HL-60 (cell line): ENCODE measurements around the gene TBC1D4.

Experiments used
- DNase-seq, 2 experiments: peaks; one replicate each; pipeline ENCODE4 v3.0.0-alpha.2; 2010 to 2020; ENCODE audit warnings: low read depth in 1 of 2, low spot score in 1 of 2
- H3K27ac ChIP-seq: fragments of 250-450 bp; sonication (Bioruptor Pico); replicated peaks from 2 replicates; pipeline ENCODE4 v1.5.1; 2020; ENCODE audit warnings: mild to moderate bottlenecking, moderate library complexity
- H3K27me3 ChIP-seq: fragments of 250-450 bp; sonication (Bioruptor Pico); 2 replicates; pipeline ENCODE4 v1.5.1; 2021; ENCODE audit warnings: mild to moderate bottlenecking, moderate library complexity; ENCODE audit not compliant: insufficient read depth, poor library complexity, severe bottlenecking
- H3K4me3 ChIP-seq: replicated peaks from 2 replicates; pipeline ENCODE4 v1.5.1; 2011; ENCODE audit warnings: mild to moderate bottlenecking, control low read depth, low read length; ENCODE audit not compliant: insufficient read depth
- GABPA ChIP-seq: IDR thresholded peaks from 2 replicates; pipeline ENCODE4 v1.6.1; 2012; ENCODE audit warnings: low read depth
- POLR2AphosphoS5 ChIP-seq: IDR thresholded peaks from 2 replicates; pipeline ENCODE4 v1.6.1; 2012; ENCODE audit warnings: low read depth
- SPI1 ChIP-seq: IDR thresholded peaks from 2 replicates; pipeline ENCODE4 v1.6.1; 2012; ENCODE audit warnings: low read depth, mild to moderate bottlenecking, borderline replicate concordance
- TF ChIP-seq, protein P1 (sequence below): IDR thresholded peaks from one replicate; pipeline ENCODE4 v1.5.1; 2011; ENCODE audit warnings: low read length, control low read depth, inconsistent platforms; ENCODE audit not compliant: insufficient read depth
- TF ChIP-seq, protein P2 (sequence below): IDR thresholded peaks from 2 replicates; pipeline ENCODE4 v1.6.1; 2012; ENCODE audit warnings: low read depth; ENCODE audit not compliant: insufficient replicate concordance

Gene TBC1D4

DNA sequence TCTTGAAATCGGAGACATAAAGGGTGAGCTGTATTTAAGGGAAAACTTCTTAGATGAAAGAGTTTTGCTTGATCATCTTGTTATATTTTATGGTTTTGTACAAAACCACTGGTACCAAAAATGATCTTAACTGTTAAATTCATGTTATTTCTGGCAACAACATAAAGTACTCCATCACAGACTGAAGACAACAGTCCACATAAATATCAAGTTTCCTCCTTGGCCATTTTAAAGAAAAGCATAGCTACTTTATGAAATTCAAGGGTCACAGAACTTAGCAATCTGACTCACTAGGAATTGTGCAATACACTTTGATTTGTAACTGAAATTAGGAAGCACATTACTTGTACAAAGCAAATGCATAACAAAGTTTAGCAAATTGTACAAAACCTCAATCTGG lies 66.3 kb downstream of the TBC1D4 start:
- Histone ChIP-seq H3K27ac (no peak overlapping the region), H3K27me3 (no peaks in the 10 kb centered on the region), H3K4me3 (no peak overlapping the region)
- peak in 1 of 2 experiments; percentile 33 for DNase-seq
- TF ChIP-seq POLR2AphosphoS5 (no peak), SPI1 (no peak), GABPA (no peak)
- TF ChIP-seq, protein P1, sequence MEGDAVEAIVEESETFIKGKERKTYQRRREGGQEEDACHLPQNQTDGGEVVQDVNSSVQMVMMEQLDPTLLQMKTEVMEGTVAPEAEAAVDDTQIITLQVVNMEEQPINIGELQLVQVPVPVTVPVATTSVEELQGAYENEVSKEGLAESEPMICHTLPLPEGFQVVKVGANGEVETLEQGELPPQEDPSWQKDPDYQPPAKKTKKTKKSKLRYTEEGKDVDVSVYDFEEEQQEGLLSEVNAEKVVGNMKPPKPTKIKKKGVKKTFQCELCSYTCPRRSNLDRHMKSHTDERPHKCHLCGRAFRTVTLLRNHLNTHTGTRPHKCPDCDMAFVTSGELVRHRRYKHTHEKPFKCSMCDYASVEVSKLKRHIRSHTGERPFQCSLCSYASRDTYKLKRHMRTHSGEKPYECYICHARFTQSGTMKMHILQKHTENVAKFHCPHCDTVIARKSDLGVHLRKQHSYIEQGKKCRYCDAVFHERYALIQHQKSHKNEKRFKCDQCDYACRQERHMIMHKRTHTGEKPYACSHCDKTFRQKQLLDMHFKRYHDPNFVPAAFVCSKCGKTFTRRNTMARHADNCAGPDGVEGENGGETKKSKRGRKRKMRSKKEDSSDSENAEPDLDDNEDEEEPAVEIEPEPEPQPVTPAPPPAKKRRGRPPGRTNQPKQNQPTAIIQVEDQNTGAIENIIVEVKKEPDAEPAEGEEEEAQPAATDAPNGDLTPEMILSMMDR: no peak
- TF ChIP-seq, protein P2, sequence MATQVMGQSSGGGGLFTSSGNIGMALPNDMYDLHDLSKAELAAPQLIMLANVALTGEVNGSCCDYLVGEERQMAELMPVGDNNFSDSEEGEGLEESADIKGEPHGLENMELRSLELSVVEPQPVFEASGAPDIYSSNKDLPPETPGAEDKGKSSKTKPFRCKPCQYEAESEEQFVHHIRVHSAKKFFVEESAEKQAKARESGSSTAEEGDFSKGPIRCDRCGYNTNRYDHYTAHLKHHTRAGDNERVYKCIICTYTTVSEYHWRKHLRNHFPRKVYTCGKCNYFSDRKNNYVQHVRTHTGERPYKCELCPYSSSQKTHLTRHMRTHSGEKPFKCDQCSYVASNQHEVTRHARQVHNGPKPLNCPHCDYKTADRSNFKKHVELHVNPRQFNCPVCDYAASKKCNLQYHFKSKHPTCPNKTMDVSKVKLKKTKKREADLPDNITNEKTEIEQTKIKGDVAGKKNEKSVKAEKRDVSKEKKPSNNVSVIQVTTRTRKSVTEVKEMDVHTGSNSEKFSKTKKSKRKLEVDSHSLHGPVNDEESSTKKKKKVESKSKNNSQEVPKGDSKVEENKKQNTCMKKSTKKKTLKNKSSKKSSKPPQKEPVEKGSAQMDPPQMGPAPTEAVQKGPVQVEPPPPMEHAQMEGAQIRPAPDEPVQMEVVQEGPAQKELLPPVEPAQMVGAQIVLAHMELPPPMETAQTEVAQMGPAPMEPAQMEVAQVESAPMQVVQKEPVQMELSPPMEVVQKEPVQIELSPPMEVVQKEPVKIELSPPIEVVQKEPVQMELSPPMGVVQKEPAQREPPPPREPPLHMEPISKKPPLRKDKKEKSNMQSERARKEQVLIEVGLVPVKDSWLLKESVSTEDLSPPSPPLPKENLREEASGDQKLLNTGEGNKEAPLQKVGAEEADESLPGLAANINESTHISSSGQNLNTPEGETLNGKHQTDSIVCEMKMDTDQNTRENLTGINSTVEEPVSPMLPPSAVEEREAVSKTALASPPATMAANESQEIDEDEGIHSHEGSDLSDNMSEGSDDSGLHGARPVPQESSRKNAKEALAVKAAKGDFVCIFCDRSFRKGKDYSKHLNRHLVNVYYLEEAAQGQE: no peak

DNA sequence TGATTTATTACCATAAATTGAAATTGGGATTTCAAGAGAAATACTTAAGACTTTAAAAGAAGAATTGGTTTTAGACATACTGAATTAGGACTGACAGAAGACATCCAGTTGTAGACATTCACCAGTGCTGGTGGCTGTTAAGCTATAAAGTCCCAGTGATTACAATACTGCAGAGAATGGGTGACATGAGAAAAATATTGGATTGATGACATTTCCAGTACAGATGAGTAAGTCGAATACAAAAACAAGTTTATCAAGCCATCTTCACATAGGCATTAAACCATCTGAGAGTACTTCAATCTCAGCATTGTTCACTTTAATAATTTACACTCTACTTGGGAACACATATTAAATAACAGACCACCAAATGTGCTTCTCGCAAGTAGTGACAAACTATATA lies 66.8 kb downstream of the TBC1D4 start:
- Histone ChIP-seq H3K27ac (no peak overlapping the region), H3K27me3 (no peaks in the 10 kb centered on the region), H3K4me3 (no peak overlapping the region)
- DNase-seq: no peak
- TF ChIP-seq POLR2AphosphoS5 (no peak), GABPA (no peak), SPI1 (no peak)
- TF ChIP-seq, protein P2: no peak
- TF ChIP-seq, protein P1: no peak

DNA sequence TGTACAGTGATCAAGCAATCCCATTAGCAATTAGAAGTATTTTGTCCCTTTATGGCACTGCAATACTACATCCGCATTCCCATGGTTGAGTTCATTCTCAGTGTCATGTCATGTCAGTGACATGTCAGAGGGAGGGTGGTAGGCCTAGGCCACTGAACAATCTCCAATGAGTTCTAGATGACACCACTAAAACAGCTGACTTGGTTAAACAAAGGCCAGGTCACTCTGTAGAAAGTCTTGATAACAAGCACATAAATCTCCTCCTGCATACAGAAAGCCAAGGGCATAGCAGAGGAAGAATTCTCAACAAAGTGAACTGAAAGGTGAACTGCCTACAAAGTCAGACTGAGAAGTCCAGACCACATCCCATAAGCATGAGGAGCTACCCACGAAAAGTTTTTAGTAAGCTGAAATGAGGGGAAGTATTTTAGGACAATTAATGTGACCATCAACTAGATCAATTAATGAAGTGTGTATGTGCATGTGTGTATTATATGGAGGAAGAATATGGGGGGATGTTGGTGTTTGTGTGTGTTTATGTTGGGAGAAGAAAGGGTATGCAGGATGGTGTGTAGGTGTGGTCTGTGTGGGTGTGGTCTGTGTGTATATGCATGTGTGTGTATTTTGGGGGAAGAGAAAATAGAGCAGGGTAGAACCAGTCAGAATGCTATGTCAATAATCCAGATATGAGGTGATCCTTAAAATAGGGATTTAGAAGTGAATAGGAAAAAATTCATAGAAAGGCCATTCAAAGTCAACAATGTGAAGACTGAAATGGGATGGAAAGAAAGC lies 67.7 kb downstream of the TBC1D4 start:
- no peak for TF ChIP-seq POLR2AphosphoS5
- no peak for TF ChIP-seq SPI1
- TF ChIP-seq GABPA: no peak
- Histone ChIP-seq H3K4me3 (no peak overlapping the region), H3K27me3 (no peaks in the 10 kb centered on the region), H3K27ac (no peak overlapping the region)
- no peak for DNase-seq

DNA sequence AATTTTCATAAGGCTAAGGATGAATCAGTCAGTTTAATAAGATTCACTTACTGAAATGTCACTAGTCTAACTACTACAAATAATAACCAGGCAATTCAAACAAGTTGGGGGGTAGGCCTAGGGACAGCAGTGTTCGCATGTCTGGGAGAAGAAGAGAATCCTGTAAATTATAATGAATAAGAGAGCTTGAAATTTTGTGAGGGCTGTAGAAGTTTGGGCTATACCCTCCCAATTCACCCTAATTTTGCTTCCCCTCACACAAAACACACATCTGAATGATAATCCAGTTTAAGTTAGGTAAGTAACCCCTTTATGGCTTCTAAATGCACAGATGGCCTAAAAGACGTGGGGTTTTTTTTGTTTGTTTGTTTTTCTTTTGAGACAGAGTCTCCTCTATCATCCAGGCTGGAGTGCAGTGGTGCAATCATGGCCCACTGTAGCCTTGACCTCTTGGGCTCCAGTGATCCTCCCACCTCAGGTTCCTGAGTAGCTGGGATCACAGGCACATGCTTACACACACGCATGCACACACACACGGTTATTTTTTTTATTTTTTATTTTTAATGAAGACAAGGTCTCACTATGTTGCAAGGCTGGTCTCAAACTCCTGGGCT lies 69.9 kb downstream of the TBC1D4 start:
- Histone ChIP-seq H3K27ac (no peak overlapping the region), H3K27me3 (no peaks in the 10 kb centered on the region), H3K4me3 (no peak overlapping the region)
- TF ChIP-seq, protein P2: no peak
- no peak for TF ChIP-seq POLR2AphosphoS5
- no peak for TF ChIP-seq GABPA
- no peak for TF ChIP-seq SPI1
- TF ChIP-seq, protein P1: no peak
- no peak for DNase-seq
